HG03460 (cell line): ENCODE data around the gene CACNA1C.

ENCODE experiments used
- ATAC-seq: cut with Tn5 transposase; IDR thresholded peaks from one replicate; pipeline ENCODE4 v1.9.1; 2021; ENCODE audit not compliant: unreplicated experiment

Gene CACNA1C

GRCh38 chr12:2555487-2556082 is 502.8 kb downstream of the CACNA1C start:
- ATAC-seq: no peak

- no peak for ATAC-seq
Observed at GRCh38 chr12:2557597-2557996, 504.8 kb downstream of the CACNA1C start.

DNA sequence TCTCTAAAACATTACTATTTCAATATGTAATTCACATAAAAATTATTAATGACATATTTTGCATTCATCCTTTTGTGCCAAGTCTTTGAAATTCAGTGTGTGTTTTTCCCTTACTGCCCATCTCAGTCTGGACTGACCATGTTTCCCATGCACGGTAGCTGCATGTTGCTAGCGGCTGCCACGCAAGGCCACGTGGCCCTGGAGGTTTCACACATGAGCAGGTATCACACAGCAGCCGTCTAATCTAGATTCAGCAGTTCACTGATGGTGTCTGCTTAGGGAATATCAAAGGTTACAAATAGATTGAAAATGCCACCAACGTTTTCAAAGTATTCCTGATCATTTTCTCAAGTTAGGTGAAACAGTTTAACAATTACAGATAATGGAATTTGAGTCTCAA is 507.1 kb downstream of the CACNA1C start:
- no peak for ATAC-seq

DNA sequence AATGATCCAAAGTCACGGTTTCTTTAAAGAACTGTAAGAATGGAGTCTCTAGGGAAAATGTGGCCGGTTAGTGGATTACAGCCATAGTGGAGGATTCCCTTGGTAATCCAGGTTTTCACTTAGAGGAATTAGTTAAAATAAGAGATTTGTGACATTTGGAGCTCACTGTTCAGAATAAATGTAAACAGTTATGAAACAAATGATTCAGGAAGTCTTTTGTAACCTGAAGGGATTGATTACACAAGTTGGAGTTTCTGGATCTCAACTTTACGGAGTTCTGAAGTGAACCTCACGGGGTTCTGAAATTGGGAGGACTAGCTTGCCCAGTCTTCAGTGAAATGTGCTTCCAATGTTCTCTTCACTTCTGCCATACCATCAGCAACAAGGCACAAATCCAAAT is 507.6 kb downstream of the CACNA1C start:
- no peak for ATAC-seq

DNA sequence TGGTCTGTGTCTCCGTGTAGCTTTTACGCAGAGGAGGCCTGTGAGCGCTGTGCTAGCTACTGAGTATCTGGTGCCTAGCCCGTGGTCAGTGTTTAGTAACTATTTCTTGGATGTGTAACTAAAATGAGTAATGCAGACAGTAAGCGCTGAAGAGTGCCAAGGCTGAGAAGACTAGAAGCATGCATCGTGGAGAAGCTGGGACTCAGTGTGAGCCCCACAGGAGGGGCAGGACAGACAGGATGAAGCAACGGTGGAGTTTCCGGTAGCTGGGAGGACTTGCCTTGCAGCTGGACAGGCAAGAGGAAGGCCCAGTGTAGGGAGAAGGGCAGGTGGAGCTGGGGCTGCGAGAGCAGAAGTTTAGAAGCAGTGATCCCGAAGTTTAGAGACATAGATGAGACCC is 508.6 kb downstream of the CACNA1C start:
- no peak for ATAC-seq

DNA sequence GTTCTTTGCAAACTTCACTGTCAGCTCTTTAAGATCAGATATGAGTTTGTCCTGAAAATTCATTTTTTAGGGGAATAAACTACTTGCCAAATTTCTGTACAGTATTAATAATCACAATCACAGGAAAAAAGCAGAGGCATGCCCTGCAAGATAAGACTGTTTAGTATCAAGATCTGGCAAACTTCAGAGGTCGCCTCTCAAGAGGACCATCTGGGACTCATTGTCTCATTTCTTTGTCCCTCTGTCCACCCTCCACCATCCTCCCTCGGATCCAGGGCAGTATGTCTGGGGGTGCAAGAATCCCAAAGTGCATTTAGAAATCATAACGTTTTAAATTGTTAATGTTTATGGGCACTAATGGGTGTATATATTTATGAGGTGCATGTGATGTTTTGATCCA is 509.6 kb downstream of the CACNA1C start:
- no peak for ATAC-seq

GRCh38 chr12:2563709-2564108 is 510.9 kb downstream of the CACNA1C start:
- no peak for ATAC-seq

DNA sequence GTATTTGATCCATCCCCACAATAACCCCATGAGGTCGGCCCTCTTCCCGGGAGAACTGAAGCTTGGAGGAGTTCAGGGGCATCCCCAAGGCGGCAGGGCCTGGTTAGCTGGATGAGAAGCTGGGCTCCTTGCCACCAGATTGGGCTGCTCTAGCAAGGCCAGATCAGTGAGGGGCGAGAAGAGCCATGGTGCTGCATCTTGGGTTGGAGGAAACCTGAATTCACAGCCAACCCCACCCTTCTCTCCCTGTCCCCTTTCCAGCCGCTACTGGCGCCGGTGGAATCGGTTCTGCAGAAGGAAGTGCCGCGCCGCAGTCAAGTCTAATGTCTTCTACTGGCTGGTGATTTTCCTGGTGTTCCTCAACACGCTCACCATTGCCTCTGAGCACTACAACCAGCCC is 513.4 kb downstream of the CACNA1C start:
- no peak for ATAC-seq

DNA sequence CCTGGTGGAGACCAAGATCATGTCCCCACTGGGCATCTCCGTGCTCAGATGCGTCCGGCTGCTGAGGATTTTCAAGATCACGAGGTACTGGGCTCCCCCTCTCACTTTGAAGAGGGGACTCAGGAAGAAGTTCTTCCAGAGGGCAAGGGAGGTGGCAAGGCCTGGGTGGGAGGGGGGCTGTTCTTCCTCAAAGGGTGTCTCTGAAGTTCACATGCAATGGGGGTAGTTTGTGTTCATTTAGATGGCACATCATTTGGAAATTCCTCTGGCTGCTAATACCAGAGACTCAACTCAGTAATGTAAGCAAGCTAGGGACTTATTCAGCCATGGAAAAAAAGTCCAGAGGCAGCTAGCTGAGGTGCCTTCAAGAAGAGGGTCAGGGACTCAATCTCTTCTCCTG is 514.9 kb downstream of the CACNA1C start:
- no peak for ATAC-seq

DNA sequence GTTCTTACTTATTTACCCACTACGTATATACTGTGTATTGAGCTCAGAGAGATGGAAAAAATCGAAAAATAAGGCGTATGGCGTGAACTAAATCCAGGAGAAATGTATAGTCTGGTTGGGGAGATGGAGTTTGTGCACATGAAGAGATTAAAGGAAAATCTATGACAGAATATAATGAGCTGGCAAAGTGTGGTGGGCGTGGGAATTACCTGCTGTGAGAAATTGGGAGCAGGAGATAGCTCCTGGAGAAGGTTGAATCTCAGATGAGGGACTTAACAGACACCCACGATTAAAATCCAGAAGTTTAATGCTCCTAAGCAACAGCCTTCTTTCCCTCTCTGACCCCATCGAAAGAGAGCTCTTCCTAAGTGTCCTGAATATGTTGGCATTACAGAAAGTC is 517.8 kb downstream of the CACNA1C start:
- no peak for ATAC-seq

DNA sequence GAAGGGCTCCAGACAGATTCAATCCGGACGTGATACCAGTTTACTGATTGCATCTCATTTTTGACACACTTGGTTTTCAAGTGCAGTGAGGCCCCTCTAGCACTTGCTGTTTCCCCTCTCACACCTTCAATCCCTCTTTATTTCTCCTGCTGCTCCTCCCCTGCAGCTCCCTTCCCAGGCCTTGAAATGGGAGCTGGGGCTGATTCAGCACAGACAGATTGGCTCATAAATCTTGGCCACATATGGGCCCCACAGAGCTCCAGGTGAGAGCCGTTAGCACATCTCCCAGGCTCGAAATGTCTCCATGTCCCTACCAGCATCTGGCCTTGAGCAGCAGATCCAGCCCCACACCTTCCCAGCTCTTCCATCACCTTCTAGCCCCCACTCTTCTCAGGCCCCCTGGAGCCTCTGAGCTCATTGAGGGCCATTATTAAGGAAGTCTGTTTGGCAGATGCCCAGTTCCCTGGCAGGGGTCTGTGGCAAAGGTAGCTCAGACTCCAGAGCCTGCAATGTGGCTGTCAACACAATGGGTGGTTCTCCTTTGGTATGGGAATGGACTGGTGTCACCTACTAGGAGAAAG is 521.7 kb downstream of the CACNA1C start:
- no peak for ATAC-seq

DNA sequence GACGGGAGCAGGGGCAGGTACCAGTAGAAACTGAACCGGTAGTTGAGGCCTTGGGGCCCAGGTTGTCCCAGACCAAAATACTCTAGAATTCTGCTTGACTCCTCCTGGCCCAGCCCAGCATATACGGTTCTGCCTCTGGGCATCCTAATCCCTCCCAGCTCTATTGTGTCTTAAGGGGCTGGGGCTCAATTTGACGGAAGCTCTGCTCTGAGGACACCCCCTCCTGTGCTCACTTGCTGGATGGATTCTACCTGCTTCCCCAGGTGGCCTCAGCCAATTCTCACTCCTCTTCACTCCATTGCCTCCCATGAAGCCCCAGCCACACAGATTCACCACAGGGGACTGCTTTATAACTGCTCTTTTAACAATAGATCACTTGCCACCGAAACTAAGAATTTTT is 522.5 kb downstream of the CACNA1C start:
- no peak for ATAC-seq

GRCh38 chr12:2578211-2578610 is 525.4 kb downstream of the CACNA1C start:
- no peak for ATAC-seq

DNA sequence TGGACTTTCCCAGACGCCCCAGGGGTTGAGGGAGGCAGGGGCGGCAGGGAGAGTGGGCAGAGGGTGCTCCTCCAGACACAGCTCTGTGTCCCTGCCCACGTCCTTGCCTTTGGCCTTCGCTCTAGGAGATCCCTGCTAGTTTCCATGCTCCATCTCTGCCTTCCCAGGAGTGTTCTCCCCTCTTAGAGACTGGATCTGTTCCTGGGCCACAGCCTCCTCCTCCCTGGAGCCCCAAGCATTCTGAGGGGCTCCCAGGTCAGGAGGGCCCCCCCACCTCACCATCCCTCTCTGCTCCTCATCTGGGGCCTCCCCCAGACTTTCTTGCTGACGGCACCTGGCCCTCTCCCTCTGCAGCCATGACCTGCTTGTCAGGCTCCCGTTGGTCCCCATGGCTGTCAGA is 526.0 kb downstream of the CACNA1C start:
- ATAC-seq: no peak

- ATAC-seq: no peak
Observed at GRCh38 chr12:2580821-2581220, 528.0 kb downstream of the CACNA1C start.

GRCh38 chr12:2581293-2582045 is 528.7 kb downstream of the CACNA1C start:
- ATAC-seq: no peak

DNA sequence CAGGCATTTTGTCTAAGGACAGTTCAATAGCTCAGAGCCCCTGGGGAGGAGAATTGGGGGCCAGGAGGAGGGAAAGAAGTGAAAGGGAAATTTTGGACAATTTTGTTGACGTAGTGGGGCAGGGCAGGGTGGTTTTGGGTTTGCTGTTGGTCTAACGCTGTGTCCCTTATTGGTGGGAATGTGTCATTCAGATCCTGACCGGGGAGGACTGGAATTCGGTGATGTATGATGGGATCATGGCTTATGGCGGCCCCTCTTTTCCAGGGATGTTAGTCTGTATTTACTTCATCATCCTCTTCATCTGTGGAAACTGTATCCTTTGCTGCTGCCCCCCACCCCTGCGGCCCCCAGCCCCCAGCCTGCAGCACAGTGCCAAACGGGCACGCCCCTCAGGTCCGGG is 529.8 kb downstream of the CACNA1C start:
- ATAC-seq: no peak

GRCh38 chr12:2583091-2583497 is 530.3 kb downstream of the CACNA1C start:
- ATAC-seq: no peak

DNA sequence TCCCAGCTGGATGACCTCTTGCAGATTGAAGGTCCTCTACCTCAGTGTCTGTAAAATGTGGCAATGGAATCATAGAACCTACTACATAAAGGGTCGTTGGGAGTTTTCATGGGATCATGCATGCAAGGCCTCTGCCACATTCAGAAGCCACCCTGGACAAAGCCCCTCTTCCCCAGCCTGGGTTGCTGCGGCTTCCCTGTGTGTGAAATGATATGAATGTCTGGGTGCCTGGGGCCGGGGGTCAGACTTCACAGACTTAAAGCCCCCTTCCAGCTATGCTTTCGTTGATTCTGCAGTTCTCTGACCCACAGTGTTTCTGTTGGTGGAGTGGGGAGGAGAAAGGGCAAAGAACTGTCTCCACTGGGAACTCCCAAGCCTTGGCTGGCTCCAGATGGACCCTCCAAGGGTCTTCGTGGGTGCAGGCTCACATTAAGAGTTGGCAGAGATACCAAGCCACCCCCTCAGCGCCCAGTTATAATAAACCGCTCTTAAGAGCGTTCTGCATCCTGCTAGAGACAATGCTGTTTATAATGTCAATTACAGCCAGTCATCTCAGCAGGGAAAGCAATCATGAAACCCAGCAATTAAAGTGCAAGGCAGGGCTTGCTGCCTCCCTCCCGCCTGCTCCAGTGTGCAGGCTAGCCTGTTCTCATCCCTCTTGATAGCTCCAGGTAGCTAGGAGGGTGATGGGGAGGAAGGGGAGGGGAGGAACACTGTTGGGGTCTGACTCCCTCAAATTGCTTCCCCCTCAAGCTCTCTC is 531.0 kb downstream of the CACNA1C start:
- ATAC-seq: no peak

DNA sequence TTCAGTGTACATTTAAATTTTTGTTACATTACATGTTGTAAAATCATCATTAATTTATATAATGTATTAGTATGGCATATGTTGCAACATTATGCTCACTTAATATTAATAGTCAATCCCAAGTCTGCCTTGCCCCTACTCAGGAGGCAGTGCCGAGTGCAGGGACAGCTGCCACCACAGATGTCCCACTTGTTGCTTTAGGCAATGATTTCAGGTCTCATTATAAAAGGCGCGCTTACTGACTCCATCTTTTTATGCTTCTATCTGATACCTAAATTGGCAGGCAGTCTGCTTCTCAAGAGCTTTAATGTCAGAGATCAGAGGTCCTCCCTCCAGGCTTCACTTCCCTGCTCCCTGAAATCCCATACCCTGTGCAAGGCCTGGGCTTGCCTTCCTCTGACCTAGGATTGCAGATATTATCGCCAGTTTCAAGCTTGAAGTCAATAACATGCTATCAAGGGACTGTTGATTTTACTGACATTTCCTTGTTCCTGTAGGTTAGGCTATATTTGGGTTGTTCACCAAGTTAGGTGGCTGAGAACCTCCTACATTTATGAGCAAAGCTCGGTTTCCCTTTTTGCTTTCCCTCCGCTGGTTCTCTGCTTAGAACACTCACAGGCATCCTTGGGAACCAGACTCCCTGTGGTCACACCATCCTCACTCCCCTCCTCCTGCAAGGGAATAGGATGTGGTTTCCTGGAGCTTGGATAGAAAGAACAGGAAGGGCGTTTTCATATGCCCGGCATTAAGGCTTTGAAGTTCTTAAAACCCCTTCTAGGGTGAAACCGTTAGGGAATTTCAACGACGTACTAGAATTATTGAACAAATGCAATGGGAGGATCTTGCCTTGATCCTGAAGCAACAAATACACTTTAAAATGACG is 533.6 kb downstream of the CACNA1C start:
- ATAC-seq: no peak

DNA sequence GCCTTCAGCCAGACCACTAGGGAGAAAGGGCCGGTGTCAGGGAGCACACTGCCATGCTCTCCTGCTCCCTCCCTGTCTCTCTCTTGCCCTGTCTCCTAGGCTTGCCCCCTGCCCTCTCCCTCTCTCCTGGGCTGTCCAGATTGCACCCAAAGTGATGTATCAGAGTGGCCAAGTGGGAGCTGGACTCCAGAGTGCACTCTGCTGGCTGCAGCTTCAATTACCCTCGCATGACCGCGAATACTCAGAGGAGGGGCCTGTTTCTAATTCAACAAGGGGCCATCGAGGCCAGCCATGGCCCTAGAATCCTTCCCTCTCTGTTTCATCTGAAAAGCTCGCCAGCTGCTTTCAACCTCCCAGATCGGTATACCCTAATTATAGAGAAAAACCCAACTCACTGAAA is 535.6 kb downstream of the CACNA1C start:
- ATAC-seq: no peak
